ENCODE data around the gene ROCK2. TPM values are rescaled to one million over a fixed set of nuclear protein-coding genes. Genes with fewer than 3 reads are reported as not detected.

The ROCK2 gene
- total RNA-seq, 2 donors from 2014 or later: 29.6 to 32.2 TPM

DNA sequence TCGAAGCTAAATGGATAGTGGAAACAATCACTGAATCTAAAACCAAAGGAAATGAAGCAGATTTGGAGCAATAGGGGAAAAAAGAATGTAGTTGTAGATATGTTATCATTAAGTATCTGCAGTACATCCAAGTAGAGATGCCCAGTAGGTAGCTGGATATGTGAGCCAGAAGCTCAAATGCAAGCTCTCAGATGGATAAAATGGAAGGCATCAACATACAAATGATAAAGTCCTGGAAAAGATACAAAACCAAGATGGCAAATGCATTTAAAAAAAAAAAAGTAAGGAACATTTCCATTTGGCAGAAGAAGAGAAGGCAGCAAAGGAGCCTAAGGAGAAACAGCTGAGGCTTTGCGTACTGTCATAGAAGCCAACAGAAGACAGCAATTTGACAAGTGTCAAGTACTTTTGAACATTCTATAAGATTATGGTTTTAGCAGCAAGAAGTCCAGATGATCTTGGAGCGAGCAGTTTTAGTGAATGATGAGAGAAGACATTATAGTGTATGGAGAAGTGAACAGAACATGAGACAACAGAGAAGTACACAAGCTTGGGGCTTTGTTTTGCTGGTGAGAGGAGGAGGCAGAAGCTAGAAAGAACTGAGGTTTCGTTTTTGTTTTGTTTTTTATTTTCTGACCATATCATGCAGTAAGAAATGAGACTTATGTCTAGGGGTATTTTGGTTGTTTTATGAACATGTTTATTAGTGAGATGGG lies 18.3 kb downstream of the ROCK2 start:
- Histone ChIP-seq H3K4me1 (replicated peaks) (no peaks in the 10 kb centered on the region), H3K4me3 (no peak overlapping the region), H3K27me3 (replicated peaks; ENCODE audit: insufficient read depth) (no peaks in the 10 kb centered on the region), H3K9me3 (no peaks in the 10 kb centered on the region), H3K36me3 (no peaks in the 10 kb centered on the region), H3K27ac (no peak overlapping the region)
- intact Hi-C loops (cut with DNase I): no loop called here
- WGBS: 76% methylated on average over 4 of the region's 4 CpGs
- TF ChIP-seq POLR2AphosphoS5 (IDR thresholded peaks at IDR 0.05): no peak
- TF ChIP-seq, protein P1, sequence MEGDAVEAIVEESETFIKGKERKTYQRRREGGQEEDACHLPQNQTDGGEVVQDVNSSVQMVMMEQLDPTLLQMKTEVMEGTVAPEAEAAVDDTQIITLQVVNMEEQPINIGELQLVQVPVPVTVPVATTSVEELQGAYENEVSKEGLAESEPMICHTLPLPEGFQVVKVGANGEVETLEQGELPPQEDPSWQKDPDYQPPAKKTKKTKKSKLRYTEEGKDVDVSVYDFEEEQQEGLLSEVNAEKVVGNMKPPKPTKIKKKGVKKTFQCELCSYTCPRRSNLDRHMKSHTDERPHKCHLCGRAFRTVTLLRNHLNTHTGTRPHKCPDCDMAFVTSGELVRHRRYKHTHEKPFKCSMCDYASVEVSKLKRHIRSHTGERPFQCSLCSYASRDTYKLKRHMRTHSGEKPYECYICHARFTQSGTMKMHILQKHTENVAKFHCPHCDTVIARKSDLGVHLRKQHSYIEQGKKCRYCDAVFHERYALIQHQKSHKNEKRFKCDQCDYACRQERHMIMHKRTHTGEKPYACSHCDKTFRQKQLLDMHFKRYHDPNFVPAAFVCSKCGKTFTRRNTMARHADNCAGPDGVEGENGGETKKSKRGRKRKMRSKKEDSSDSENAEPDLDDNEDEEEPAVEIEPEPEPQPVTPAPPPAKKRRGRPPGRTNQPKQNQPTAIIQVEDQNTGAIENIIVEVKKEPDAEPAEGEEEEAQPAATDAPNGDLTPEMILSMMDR (IDR thresholded peaks at IDR 0.05): no peak
- TF ChIP-seq POLR2A (IDR thresholded peaks at IDR 0.05): no peak
- DNase-seq (ENCODE audit: low spot score): no peak

DNA sequence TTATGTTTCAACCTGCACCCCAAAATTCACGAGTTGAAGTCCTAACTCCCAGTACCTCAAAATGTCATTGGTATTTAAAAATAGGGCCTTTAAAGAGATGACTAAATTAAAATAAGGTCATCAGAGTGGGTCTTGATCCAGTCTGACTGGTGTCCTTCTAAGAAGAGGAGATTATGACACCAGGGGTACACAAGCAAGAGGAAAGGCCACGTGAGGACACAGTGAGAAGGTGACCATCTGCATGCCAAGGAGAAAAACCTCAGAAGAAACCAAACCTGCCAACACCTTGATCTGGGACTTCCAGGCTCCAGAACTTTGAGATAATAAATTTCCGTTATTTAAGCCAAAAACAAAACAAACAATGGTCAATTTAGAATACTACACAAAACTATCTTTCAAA lies 22.6 kb downstream of the ROCK2 start:
- Histone ChIP-seq H3K27me3 (replicated peaks; ENCODE audit: insufficient read depth) (no peaks in the 10 kb centered on the region), H3K4me1 (replicated peaks) (no peaks in the 10 kb centered on the region), H3K9me3 (no peaks in the 10 kb centered on the region), H3K36me3 (no peaks in the 10 kb centered on the region), H3K4me3 (no peak overlapping the region), H3K27ac (no peak overlapping the region)
- intact Hi-C loops (cut with DNase I): no loop called here
- TF ChIP-seq POLR2AphosphoS5 (IDR thresholded peaks at IDR 0.05) (no peak), POLR2A (IDR thresholded peaks at IDR 0.05) (no peak)
- TF ChIP-seq, protein P1 (IDR thresholded peaks at IDR 0.05): no peak
- DNase-seq (ENCODE audit: low spot score): no peak
- 82% methylated on average over 3 of the region's 3 CpGs for WGBS

DNA sequence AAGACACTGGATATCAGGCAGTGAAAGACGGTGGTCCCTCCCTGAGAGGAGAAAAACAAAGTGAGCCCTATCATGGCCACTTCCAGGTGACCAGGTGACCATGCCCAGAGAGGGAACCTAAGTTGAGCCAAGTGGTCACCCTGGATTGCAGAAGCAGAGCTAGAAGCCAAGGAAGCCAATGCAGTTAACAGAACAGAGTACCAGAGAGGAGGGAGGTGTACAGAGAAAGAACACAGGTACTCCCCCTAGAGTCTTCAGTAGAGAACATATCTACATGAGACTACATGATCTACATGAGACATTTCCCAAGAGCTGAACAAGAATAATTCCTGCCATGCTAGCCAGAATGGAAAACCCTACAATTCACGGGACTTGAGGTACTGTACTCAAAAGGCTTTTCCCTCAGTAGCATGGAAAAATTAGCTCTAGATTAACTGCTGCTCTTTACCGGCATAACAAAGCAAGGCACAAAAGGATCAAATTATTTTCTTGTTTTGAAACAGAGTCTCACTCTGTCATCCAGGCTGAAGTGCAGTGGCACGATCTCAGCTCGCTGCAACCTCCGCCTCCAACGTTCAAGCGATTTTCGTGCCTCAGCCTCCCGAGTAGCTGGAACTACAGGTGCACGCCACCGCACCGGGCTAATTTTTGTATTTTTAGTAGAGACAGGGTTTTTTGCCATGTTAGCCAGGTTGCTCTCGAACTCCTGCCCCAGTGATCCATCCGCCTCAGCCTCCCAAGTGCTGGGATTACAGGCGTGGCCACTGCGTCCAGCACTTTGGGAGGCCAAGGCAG lies 23.5 kb downstream of the ROCK2 start:
- Histone ChIP-seq H3K9me3 (no peaks in the 10 kb centered on the region), H3K4me3 (no peak overlapping the region), H3K27ac (no peak overlapping the region), H3K36me3 (no peaks in the 10 kb centered on the region), H3K4me1 (replicated peaks) (no peaks in the 10 kb centered on the region), H3K27me3 (replicated peaks; ENCODE audit: insufficient read depth) (no peaks in the 10 kb centered on the region)
- no peak for DNase-seq (ENCODE audit: low spot score)
- 97% methylated on average over 17 of the region's 17 CpGs for WGBS
- no peak for TF ChIP-seq POLR2A (IDR thresholded peaks at IDR 0.05)
- TF ChIP-seq POLR2AphosphoS5 (IDR thresholded peaks at IDR 0.05): no peak
- TF ChIP-seq, protein P1 (IDR thresholded peaks at IDR 0.05): no peak
- intact Hi-C loops (cut with DNase I): no loop called here

DNA sequence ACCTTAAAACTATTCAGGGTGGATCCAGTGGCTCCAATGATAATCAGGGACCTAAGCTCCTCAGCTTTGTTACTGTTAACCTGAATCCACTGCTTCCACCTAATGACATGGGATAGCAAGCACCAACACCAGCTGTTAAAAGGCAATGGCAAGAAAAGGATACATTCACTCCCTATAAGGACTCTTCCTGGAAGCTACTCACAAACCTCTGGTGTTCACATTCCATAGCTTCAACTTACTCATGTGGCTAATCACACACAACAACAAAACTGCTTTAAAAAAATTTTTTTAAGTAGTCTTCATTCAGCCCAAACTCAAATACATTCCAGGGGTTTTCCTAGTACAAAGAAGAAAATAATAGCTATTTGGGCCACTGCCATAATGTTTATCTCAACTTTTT lies 24.5 kb downstream of the ROCK2 start:
- H3K4me1 ChIP-seq (replicated peaks): no peaks in the 10 kb centered on the region
- no peaks in the 10 kb centered on the region for H3K9me3 ChIP-seq
- intact Hi-C loops (cut with DNase I): no loop called here
- H3K27me3 ChIP-seq (replicated peaks; ENCODE audit: insufficient read depth): no peaks in the 10 kb centered on the region
- H3K27ac ChIP-seq: no peak overlapping the region
- DNase-seq (ENCODE audit: low spot score): no peak
- no peaks in the 10 kb centered on the region for H3K36me3 ChIP-seq
- no peak overlapping the region for H3K4me3 ChIP-seq
- TF ChIP-seq POLR2AphosphoS5 (IDR thresholded peaks at IDR 0.05): no peak

DNA sequence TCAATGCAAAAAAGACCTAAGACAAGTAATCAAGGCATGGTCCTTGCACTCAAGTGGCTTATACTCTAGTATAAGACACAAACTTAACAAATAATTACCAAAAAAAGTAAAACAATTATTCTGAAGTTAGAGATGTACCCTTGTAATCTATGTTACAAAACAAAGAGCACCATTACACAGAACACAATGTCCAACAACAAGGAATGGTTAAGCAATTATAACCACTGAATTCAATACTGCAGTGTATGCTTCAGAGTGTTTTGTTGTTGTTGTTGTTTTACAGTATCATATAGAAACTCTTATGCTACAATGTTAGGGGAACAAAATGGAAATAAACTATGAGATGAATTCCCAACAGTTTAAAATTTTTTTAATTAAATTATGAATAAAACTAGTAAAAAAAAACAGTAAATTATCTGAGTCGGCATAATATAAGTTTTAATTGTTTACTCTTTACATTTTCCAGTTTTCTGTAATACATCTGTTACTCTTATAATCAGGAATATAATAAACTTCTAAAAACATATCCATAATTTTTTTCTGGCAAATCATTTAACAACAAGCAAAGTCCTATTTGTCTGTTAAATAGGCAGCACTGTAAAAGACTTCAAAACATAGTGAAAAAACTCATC lies 29.2 kb downstream of the ROCK2 start:
- intact Hi-C loops (cut with DNase I): no loop called here
- Histone ChIP-seq H3K4me1 (replicated peaks) (no peaks in the 10 kb centered on the region), H3K4me3 (no peak overlapping the region), H3K27ac (no peak overlapping the region), H3K9me3 (no peaks in the 10 kb centered on the region), H3K36me3 (no peaks in the 10 kb centered on the region), H3K27me3 (replicated peaks; ENCODE audit: insufficient read depth) (no peaks in the 10 kb centered on the region)
- DNase-seq (ENCODE audit: low spot score): no peak
- TF ChIP-seq, protein P1 (IDR thresholded peaks at IDR 0.05): no peak
- TF ChIP-seq POLR2A (IDR thresholded peaks at IDR 0.05): no peak
- TF ChIP-seq POLR2AphosphoS5 (IDR thresholded peaks at IDR 0.05): no peak
- 96% methylated on average over 1 of the region's 1 CpG for WGBS
